ENCODE results near the gene NDE1. TPM values are rescaled to one million over a fixed set of nuclear protein-coding genes. Genes with fewer than 3 reads are reported as not detected.

Gene NDE1
- total RNA-seq, 1 donor from 2014 or later: 12.4 TPM

GRCh38 chr16:15749985-15750384, 99.9 kb downstream of the NDE1 start:
- H3K36me3 Mint-ChIP-seq (ENCODE audit: unreplicated experiment): no peaks in the 10 kb centered on the region
- DNase-seq: no peak
- peaks cover 2% of the 10 kb centered on the region for H3K27me3 Mint-ChIP-seq (ENCODE audit: unreplicated experiment)
- H3K9me3 Mint-ChIP-seq (ENCODE audit: unreplicated experiment): peaks cover 2% of the 10 kb centered on the region
- no peaks in the 10 kb centered on the region for H3K4me1 Mint-ChIP-seq (ENCODE audit: low read depth, unreplicated experiment)
- H3K27ac Mint-ChIP-seq (ENCODE audit: unreplicated experiment): no peak overlapping the region
- TF ChIP-seq, protein P1, sequence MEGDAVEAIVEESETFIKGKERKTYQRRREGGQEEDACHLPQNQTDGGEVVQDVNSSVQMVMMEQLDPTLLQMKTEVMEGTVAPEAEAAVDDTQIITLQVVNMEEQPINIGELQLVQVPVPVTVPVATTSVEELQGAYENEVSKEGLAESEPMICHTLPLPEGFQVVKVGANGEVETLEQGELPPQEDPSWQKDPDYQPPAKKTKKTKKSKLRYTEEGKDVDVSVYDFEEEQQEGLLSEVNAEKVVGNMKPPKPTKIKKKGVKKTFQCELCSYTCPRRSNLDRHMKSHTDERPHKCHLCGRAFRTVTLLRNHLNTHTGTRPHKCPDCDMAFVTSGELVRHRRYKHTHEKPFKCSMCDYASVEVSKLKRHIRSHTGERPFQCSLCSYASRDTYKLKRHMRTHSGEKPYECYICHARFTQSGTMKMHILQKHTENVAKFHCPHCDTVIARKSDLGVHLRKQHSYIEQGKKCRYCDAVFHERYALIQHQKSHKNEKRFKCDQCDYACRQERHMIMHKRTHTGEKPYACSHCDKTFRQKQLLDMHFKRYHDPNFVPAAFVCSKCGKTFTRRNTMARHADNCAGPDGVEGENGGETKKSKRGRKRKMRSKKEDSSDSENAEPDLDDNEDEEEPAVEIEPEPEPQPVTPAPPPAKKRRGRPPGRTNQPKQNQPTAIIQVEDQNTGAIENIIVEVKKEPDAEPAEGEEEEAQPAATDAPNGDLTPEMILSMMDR (IDR thresholded peaks at IDR 0.05; ENCODE audit: partially characterized antibody, unreplicated experiment): no peak
- H3K4me3 Mint-ChIP-seq (ENCODE audit: unreplicated experiment): no peak overlapping the region

- TF ChIP-seq, protein P1 (IDR thresholded peaks at IDR 0.05; ENCODE audit: partially characterized antibody, unreplicated experiment): no peak
- H3K9me3 Mint-ChIP-seq (ENCODE audit: unreplicated experiment): peaks cover 2% of the 10 kb centered on the region
- H3K4me1 Mint-ChIP-seq (ENCODE audit: low read depth, unreplicated experiment): peaks cover 6% of the 10 kb centered on the region
- DNase-seq: no peak
- H3K27me3 Mint-ChIP-seq (ENCODE audit: unreplicated experiment): peaks cover 2% of the 10 kb centered on the region
- no peak overlapping the region for H3K27ac Mint-ChIP-seq (ENCODE audit: unreplicated experiment)
- H3K4me3 Mint-ChIP-seq (ENCODE audit: unreplicated experiment): no peak overlapping the region
- H3K36me3 Mint-ChIP-seq (ENCODE audit: unreplicated experiment): no peaks in the 10 kb centered on the region
Observed at GRCh38 chr16:15751940-15752339, 101.9 kb downstream of the NDE1 start.

DNA sequence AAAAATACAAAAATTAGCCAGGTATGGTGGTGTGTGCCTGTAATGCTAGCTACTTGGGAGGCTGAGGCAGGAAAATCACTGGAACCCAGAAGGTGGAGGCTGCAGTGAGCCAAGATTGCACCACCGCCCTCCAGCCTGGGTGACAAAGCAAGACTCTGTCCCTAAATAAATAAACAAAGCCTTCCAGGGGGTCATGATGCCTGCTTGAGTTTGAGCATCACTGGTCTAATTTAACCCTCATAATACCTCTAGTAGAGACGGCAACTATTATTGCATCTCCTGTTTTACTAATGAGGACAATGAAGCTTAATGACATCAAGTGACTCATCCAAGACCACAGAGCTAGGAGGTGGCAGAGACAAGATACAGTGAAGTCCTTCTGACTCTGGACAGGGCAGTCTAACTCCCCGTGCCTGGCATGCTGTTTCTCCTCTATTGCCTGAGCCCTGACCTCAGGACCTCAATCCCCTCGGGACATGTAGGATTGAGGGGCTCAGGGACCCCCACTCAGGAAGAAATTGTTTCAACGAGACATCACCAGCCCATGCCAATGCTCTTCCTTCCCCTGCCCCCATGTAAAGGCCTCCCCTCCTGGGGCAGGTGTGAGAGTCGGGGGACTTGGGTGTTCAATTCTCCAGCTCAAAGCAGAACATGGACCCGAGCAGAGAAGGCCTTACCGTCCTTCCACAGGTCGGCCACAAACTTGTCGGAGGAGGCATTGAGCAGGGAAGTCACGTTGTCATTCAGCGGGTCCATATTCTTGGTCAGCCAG, 102.9 kb downstream of the NDE1 start:
- H3K9me3 Mint-ChIP-seq (ENCODE audit: unreplicated experiment): no peaks in the 10 kb centered on the region
- no peak for DNase-seq
- H3K27ac Mint-ChIP-seq (ENCODE audit: unreplicated experiment): no peak overlapping the region
- no peak overlapping the region for H3K4me3 Mint-ChIP-seq (ENCODE audit: unreplicated experiment)
- no peaks in the 10 kb centered on the region for H3K36me3 Mint-ChIP-seq (ENCODE audit: unreplicated experiment)
- peaks cover 6% of the 10 kb centered on the region for H3K4me1 Mint-ChIP-seq (ENCODE audit: low read depth, unreplicated experiment)
- H3K27me3 Mint-ChIP-seq (ENCODE audit: unreplicated experiment): peaks cover 2% of the 10 kb centered on the region
- TF ChIP-seq, protein P1 (IDR thresholded peaks at IDR 0.05; ENCODE audit: partially characterized antibody, unreplicated experiment): no peak

DNA sequence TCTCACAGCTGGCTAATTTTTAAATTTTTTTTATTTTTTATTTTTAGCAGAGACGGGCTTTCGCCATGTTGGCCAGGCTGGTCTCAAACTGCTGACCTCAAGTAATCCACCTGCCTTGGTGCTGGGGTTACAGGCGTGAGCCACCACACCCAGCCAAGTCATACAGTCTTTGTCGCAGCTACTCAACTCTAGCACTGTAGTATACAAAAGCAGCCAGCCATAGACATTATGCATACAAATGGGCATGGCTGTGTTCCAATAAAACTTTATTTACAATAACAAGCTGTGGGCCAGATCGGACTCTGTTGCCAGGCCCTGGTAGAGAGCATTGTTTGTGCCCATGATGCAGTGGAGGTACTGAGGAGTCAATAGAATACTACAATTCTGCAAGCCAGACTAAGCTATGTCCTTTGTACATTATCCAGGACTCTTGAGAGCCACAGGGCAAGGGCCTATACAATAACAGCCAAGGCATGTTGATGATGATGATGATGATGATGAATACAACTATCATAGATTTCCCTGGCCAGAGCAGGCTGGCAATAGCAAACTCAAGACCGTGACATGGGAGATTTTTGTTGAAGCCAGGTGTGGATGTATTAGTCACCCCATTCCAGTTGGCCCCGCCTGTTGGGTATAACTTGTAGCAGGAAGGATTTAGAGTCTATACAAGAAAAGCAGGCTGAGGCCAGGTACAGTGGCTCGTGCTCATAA, 104.9 kb downstream of the NDE1 start:
- peaks cover 6% of the 10 kb centered on the region for H3K4me1 Mint-ChIP-seq (ENCODE audit: low read depth, unreplicated experiment)
- H3K27me3 Mint-ChIP-seq (ENCODE audit: unreplicated experiment): no peaks in the 10 kb centered on the region
- no peaks in the 10 kb centered on the region for H3K9me3 Mint-ChIP-seq (ENCODE audit: unreplicated experiment)
- TF ChIP-seq, protein P1 (IDR thresholded peaks at IDR 0.05; ENCODE audit: partially characterized antibody, unreplicated experiment): no peak
- DNase-seq: no peak
- H3K4me3 Mint-ChIP-seq (ENCODE audit: unreplicated experiment): no peak overlapping the region
- H3K27ac Mint-ChIP-seq (ENCODE audit: unreplicated experiment): no peak overlapping the region
- H3K36me3 Mint-ChIP-seq (ENCODE audit: unreplicated experiment): no peaks in the 10 kb centered on the region

DNA sequence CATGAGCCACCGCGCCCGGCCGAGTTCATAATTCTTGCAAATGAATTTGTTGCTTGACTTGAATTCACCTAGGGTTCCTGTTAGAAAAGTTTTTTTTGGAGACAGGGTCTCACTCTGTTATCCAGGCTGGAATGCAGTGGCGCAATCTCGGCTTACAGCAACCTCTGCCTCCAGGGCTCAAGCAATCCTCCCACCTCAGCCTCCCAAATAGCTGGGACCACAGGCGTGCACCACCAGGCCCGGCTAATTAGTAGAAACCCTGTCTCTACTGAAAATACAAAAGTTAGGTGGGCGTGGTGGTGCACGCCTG, 107.0 kb downstream of the NDE1 start:
- Mint-ChIP-seq H3K4me3 (ENCODE audit: unreplicated experiment) (no peak overlapping the region), H3K36me3 (ENCODE audit: unreplicated experiment) (no peaks in the 10 kb centered on the region), H3K27ac (ENCODE audit: unreplicated experiment) (no peak overlapping the region), H3K9me3 (ENCODE audit: unreplicated experiment) (no peaks in the 10 kb centered on the region), H3K27me3 (ENCODE audit: unreplicated experiment) (peaks cover 2% of the 10 kb centered on the region), H3K4me1 (ENCODE audit: low read depth, unreplicated experiment) (peaks cover 6% of the 10 kb centered on the region)
- TF ChIP-seq, protein P1 (IDR thresholded peaks at IDR 0.05; ENCODE audit: partially characterized antibody, unreplicated experiment): no peak
- no peak for DNase-seq
